GM18858 (cell line): ENCODE data around the gene BUD23.
"Not testable (repeated sequence)": the region's sequence is repeated elsewhere in the genome, so short reads cannot be mapped to it uniquely, and the experiment has no call there.

Experiments
- ATAC-seq: cut with Tn5 transposase; IDR thresholded peaks from one replicate; pipeline ENCODE4 v1.9.1; 2021; ENCODE audit not compliant: unreplicated experiment

BUD23 gene

DNA sequence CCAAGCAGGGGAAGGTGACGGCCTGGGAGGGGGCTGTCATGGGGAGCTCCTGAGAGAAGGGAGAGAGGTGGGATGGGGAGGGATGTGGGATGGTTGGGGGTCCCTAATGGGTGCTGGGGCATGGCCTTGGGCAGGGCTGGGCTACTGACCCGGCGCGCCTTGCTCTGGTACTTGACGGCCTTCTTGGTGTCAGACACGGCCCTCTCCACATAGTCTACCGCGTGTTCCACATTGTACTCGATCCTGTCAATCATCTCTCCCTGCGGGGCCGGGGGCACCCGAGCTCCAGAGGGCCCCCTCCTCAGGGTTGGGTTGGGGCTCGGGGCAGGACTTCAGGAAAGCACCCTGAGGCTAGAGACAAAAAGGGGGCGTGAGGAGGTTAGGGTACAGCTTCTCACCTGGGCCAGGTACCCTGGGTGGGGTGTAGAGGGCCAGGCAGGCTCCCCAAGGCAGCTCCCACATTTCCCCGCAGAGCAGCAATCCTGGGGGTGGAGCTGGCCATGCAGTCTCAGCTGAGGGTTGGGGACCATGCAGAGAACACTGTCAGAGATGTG is 17.3 kb downstream of the BUD23 start:
- no peak for ATAC-seq

DNA sequence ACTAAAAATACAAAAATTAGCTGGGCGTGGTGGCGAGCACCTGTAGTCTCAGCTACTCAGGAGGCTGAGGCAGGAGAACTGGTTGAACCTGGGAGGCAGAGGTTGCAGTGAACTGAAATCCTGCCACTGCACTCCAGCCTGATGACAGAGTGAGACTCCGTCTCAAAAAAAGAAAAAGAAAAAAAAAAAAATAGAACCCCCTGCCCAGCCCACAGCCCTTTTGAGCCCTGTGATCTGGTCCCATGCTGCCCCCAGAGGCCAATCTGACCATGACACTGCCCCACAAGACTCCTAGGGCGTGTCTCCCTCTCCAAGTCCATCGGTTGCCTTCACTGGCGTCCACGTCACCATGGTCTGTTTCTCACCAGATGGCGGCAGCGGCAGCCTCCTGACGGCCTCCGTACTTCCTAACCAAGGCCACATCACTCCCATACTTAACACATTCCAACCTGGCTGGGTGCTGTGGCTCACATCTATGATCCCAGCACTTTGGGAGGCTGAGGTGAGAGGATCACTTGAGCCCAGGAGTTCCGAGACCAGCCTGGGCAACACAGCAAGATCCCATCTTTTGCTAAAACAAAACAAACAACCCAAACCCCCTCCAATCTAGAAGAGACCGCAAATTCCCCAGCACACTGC is 18.1 kb downstream of the BUD23 start:
- ATAC-seq = no peak

DNA sequence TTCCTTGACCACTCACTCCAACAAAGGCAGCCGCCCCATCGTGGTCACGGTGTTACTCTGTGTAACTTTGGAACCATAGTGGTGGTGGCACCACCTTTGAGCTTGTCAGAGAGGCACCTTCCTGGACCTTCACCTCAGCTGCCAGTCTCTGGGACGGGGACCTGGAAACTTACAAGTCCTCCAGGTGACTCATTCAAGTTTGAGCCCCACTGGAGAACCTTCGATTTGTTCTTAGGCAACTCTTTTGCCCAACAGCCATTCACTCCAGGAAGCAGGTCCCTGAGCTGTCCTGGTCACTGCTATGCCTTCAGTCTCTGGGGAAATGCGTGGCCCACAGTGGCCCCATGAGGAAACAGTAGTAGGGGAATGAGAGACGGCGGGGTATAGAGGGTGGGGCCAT is 18.8 kb downstream of the BUD23 start:
- no peak for ATAC-seq

DNA sequence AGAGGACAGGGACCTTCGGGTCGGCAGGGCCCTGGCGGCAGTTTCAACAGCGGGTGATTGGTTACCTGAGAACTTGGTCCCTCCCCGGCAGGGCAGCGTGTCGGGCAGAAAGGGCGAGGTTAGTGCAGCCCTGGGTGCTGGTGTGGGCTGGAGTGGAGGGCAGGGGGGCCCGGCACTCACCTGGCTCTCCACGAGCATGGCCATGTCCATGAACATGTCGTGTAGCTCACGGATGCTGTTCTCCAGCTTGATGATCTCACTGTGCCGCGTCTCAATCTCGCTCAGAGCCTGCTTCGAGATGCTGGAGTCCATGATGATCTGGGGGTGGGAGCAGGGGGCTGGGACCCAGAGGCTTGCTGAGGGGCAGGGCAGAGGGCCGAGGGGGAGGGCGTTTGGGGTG is 19.3 kb downstream of the BUD23 start:
- no peak for ATAC-seq

DNA sequence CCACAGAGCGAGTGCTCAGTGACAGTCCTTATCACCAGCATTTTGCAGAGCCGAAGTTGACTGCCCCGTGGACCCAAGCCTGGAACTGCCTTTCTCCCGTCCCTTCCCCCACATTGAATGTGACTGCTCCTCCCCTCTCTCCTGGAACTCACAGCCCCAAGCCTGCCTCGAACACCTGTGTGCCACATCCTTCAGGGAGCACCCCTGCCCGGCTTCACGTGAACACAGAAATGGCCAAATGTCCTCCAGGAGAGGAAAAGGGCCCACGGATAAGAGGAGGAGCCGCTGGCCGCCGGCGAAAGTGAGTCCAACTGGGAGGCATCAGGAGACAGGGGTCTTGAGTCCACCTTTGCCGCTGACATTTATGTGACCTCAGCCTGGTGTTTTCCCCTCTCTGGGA is 19.8 kb downstream of the BUD23 start:
- ATAC-seq = no peak

DNA sequence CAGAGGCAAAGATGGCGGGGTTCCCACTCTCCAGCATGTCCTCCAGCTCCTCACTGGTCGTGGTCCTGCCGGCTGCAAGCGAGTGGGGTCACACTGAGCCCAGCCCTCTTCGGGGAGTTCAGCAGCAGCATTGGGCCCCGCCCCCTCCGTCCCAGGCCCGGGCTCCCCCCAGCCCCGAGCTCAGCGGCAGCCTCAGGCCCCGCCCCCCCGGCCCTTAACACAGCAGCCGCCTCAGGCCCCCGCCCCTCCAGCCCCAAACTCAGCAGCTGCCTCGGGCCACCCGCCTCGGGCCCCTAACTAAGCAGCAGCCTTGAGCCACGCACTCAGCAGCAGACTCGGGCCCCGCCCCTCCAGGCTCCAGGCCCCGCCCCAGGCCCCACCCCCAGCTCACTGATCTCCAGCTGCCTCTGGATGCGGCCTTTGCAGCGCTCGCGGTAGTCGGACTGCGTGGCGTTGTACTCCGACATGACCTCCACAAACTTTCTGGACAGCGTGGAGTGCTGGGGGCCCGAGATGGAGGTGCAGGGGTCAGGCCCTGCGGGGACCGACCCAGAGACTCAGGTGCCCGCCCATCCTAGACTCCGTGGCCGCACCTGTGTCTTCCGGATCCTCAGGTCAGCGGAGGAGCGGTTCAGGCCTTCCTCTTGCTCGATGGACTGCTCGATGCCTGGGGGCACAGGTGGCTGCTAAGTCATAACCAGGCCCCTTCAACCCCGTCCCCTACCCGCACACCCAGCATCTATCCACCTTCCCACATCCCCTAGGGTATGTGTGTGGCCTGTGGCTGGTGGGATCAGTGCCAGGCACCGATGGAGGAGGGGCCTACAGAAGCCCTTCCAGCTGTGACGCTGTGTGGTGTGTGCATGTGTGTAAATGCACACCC is 20.6 kb downstream of the BUD23 start:
- ATAC-seq = no peak

DNA sequence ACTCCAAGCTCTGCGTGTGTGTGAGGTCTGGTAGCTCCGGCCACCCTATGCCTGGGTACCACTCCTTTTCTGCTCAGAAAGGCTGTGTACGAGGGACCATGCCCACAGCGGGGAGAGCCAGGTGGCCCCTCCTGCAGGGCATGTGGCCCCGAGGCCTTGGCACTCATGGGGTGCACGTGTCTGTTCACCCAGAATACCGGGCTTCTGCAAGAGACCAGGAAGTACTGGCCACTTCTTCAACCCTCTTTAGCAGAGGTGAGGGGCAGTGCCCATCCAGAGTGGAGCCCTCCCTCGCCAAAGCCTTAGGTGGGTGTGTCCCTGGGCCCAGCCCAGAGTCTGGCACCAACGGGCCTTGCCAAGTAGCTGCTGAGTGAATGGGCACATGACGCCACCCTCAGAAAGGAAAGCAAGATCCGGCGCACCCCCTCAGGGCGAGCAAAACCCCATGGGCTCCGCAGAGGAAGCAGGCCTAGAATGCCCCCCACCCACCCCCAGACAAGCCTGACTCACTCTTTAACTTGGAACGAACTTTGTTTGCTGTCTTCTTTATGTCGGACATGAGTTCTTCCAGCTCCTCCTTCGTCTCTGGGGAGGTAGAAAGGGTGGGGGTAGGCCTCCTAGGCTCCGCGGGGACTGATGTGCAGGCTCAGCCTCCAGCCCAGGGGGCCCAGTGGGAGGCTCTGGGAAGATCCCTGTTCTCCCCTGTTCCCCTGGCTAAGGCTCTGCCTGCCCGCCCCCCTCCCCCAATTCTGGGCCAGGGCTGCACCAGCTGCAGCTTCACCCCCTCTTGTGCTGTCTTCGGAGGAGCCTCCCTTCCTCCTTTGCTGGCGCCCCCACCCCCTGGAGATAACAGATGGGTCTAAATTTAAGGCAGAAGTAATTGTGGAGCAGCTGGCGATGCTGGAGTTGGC is 21.5 kb downstream of the BUD23 start:
- no peak for ATAC-seq

DNA sequence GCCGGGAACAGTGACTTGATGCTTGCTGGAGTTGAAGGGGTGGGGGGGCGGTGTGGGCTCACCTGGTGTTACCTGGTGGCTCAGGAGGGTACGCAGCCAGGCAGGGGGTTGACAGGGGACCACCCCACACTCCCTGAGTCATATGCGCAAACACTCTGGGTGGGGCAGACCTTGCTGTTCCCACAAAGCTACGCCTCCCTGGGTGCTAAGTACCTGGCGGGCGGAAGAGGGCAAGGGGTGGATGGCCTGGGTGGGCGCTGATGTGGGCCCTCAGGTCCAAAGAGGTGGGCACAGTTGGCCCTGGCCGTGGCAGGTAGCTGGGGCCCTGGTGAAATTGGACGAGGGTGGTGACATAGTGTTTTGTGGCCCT is 22.1 kb downstream of the BUD23 start:
- ATAC-seq = no peak

DNA sequence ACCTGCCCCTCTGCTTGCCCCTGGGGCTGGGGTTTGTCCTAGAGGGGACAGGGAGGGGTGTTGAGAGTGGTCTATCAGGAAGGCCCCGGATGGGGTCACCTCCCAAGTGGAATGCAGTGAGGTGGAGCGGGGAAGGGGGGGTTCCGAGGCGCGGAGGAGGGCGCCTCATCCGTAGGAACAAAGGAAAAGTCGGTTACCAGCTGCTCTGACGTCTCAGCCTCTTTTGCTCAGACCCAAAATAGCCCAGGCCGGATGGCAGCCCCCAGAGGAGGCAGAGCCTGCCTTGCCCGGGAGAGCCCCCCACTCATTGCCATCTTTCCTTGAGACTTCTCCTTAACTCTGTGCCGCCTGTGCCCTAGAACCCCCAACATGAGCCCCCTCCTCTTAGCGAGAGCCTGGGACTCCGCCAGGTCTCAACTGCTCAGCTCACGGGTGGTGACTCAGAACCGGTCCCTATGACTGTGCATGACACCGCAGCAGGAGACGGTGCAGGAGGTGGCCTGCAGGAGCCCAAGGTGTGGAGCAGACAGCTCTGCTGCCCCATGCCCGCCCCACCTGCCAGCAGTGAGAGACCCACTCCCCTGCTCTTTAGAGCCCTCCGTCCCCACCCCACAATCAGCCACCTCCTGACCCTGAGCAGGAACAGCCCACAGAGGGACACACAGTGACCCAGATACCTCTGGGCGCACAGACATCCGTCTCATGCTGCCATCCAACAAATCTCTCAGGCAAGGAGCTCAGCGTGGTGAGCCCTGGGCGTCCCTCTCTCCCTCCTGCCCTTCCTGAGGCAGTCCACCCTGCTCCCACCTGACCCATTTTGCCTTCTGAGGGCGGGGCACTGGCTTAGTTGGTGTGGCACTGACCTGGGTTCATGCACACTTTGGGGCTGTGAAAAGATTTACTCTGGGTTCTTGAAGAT is 23.0 kb downstream of the BUD23 start:
- ATAC-seq = no peak

DNA sequence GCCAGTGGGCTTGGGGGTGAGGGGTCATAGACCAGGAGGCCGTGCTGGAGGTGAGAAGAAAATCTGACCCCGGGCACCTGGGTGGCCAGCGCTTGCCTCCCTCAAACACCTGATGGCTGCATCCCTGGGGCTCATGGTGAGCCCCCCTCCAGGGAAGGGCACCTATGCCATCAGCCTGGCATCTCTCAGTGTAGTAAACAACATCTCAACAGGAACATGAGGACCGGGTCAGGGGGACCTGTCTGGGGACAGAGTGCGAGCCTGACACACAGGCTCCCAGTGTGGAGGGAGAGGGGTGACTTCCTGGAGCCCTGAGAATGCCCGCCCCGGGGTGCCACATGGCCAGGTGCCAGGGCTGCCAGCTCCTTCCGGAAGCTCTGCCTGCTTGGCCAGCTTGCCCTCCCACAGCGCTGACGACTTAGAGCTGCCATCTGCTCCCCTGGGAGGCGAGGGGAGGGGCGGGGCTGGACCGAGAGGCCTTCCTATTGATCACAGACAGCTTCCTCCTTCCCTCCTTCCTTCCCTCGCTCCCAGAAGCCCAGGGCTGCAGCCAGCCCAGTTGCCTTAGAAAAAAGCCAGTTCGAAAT is 23.7 kb downstream of the BUD23 start:
- no peak for ATAC-seq

DNA sequence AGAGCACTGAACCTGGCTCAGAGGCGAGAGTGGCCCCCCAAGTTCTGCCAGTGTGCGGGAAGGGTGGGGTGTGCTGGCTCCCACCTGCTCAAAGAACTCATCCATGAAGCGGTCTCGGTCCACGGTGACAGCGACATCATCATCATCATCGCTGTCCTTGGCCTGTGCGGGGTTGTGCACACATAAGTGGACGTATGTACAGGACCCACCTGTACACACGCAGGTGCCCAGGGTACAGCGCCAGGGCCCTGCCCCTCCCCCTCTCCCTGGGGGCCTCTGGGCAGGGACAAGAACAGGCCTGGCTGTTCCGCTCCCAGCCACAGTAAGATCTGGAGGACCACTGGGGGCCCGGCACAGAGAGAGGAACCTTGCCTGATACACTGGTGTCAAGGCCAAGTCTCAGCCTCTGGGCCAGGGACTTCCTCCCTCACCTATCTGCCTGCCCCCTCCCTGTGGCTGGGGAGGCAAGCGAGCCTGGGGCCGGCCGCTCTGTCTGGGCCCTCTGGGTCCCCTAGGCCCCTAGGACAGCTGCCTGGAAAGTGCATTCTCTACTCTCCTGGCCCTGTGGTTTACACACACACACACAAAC is 25.7 kb downstream of the BUD23 start:
- no peak for ATAC-seq

DNA sequence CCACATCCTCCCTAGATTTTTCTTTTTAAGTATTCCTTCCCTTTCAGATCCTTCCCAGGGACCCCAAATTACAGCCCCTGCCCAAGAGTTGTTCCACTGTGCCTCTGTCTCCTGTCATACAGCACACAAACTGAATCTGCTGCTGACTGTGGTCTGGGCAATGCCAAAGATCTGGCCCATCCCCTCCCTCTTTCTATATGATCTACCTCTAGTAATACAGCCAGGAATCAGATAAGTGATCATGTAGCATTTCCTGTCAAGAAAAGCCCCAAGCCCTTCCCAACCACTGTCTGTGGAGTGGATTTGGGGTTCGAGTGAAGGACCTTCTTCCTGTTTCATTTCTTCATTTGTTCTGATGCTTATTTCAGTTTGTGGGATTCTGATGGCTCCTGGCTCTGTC is 29.4 kb downstream of the BUD23 start:
- ATAC-seq = no peak

DNA sequence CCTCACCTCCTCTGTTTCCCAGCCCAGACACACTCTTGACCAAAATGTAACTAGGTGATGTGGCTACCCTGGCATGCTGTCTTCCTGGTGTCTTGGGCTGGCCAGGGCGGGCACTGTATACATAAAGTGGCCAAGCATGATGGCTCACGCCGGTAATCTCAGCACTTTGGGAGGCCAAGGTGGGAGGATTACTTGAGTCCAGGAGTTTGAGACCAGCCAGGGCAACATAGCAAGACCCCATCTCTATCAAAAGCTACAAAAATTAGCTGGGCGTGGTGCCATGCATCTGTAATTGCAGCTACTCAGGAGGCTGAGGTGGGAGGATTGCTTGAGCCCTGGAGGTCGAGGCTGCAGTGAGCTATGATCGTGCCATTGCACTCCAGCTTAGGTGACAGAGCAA is 29.9 kb downstream of the BUD23 start:
- not testable (repeated sequence) for ATAC-seq

DNA sequence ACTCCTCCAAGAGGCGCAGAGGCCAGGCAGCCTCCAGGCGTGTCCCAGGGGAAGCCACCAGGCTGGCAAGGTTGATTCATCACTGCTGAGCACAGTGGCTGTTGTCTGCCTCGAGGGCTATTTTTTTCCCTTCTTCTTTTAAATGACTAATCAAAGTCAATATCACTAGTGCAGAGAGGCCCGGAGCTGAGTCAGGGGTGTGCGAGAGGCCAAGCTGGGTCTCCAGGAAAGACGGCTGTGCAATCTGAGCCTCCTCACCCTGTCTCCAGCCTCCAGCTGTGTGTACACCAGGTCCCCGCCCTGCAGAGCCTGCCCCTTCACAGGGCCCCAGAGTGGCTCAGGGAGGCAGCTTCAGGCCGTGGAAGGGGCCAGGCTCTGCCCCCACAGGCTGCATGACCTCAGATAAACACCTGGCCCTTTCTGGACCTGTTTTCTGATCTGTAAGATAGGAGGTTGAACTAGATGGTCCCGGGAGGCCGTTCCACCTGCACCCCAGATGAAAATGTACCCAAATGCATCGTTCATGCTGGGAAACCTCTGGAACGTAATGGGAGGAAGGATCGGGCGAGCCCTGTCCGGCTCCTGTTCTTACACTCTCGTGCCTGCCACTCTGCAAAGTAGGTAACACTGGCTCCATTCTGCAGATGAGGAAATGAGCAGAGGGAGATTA is 32.4 kb downstream of the BUD23 start:
- no peak for ATAC-seq

DNA sequence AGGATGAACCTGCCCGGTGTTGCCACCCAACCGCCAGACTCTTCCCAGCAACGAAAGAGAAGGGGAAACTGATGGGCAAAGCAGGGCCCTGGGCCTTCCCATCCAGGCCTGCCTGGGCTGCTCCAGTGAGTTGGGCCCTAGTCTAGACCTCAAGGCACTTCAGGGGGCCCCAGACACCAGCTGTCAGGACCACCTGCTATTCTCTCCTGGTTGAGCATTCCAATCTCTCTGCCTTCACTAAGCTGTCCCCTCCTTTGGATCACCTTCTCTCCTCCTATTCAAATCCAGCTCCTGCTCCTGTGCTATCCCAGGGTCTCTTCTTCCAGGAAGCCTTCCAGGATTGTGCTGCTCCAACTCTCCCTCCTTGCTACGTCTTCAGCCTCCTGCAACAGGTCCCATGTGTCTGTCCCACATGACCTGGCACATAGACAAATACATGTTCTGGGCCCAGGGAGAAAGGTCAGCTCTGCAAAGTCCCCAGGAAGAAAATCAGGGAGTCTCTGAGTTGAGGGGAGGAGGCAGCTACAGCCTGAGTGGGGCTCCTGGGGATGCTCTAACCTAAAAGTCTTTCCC is 33.0 kb downstream of the BUD23 start:
- no peak for ATAC-seq

DNA sequence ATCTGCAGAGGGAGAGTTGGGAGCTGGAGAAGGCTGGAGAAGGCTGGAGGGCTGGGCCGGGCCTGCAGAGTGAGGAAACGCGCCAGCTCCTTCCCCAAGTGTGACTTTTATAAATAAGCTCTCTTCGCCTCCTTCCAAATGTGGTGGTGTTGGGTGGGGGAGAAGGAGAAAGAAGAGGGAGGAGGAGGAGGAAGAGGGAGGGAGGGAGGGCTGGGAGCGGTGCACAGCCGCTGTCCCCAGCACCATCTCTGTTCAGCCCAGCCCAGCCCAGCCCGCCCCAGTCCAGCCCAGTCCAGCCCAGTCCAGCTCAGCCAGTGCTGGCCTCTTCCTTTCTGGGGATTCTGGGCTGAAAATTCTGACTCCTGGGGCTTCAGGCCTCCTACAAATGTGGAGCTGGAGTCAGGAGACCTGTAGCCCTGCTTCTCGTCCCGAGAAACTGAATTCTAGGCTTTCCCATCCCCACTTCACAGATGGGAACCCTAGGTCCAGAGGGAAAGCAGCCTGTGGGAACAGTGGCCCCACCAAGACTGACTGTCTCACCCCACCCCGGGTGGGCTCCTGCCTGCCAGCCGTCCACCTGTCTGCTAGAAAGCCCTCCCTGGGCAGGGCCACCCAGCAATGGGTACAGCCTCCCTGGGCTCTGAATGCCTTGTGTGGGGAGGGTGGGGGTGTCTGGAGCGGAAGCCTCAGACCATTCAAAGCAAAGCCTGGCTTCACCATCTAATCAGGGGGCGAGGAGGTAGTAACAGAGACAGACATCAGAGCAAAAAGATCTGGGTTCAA is 33.8 kb downstream of the BUD23 start:
- no peak for ATAC-seq

DNA sequence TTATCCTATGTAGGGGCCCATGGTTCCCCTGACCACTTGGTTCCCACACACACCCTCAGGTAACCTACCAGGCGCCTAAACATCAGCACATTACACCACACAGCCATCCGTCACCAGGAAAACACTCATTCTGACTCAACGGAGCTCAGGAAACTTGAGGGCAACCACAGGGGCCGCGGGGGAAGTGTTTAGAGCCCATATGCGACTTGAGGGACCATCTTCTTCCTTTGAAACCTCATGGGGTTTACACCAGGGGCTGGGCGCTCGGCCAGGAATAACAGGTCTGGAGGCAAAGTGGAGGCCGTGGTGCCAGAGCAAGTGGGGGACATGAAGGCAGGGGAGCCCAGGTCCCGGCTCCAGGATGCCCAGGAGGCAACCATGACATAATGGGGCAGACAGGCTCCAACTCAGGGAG is 34.6 kb downstream of the BUD23 start:
- no peak for ATAC-seq

DNA sequence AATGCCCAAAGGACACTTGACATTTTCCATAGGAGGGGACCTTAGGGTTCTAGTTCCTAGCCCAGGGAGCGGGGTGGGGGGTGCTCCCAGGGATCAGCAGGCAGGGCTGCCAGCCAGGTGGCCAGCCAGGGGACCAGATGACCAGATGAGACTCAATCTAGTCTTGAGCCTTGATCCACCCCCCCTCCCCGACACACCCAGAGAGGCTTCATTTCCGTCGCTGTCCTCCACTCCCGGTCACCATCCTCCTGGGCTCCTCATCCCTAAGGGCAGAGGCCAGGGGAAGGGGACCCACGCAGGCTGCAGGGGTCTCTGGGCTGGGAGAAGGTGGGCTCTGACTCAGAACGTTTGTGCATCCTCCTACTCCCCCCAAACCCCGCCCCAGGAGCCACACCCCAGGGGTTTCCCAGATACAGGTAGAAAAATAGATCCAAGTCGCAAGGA is 35.1 kb downstream of the BUD23 start:
- ATAC-seq = no peak
